Skeletal muscle cell (primary cell): Measurements from ENCODE around the gene EMB.
"Not testable (repeated sequence)": the region's sequence is repeated elsewhere in the genome, so short reads cannot be mapped to it uniquely, and the experiment has no call there.

ENCODE experiments used
- DNase-seq: peaks from one replicate; pipeline ENCODE4 v3.0.0-alpha.2; 2010; ENCODE audit warnings: low read depth
- H3K4me3 ChIP-seq: 2 replicates; pipeline ENCODE4 v1.5.1; 2011; ENCODE audit warnings: low read depth, mild to moderate bottlenecking, control low read depth, low read length, moderate library complexity

Gene EMB, protein sequence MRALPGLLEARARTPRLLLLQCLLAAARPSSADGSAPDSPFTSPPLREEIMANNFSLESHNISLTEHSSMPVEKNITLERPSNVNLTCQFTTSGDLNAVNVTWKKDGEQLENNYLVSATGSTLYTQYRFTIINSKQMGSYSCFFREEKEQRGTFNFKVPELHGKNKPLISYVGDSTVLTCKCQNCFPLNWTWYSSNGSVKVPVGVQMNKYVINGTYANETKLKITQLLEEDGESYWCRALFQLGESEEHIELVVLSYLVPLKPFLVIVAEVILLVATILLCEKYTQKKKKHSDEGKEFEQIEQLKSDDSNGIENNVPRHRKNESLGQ

DNA sequence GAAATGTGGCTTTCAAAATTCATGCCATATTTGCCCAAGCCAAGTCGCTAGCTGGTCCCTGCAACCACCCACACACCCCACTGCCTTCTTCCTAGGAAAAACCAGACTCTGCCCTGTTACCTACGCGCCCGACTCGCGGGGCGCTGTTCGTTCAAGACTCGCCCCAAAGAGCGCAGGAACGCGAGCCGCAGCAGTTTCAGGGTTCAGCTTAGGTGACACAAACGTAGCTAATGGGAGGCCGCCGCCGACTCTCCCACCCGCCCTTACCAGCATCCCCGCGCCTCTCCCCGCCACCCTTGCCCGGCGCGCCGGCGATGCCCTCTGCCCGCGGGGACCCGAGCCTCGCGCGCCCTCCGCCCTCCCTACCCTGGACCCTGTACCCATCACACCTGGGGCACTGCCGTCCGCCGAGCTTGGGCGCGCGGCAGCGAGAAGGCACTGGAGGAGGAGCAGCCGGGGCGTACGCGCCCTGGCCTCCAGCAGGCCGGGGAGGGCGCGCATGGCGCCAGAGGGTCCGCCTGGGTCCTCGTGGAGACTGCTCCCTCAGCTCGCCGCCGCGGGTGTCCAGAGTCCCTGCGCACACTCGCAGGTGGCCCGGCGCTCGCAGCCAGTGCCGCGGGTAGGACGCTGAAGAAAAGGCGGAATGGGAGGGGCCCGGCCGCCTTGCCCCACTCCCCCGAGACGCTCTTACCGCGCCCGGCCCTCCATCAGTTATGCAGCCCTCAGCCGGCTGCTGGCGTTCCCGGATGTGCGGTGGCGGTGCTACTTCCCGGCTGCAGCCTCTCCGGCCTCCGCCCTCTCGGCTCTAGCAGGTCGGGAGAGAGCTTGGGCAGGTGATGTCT lies at the start of gene EMB:
EMB (minus strand) TSS at position 638 of the 842 bp plus-strand sequence; CDS start at position 501, 137 bp downstream.
- peak within 1 kb of the TSS; percentile 55 for H3K4me3 ChIP-seq
- no peak for DNase-seq

DNA sequence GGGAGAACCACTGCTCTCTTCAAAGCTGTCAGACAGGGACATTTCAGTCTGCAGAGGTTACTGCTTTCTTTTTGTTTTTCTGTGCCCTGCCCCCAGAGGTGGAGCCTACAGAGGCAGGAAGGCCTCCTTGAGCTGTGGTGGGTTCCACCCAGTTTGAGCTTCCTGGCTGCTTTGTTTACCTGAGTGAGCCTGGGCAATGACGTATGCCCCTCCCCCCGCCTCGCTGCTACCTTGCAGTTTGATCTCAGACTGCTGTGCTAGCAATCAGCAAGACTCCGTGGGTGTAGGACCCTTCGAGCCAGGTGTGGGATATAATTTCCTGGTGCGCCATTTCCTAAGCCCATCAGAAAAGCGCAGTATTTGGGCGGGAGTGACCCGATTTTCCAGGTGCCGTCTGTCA lies 48.4 kb upstream of the EMB start:
- DNase-seq, H3K4me3 ChIP-seq: not testable (repeated sequence)

DNA sequence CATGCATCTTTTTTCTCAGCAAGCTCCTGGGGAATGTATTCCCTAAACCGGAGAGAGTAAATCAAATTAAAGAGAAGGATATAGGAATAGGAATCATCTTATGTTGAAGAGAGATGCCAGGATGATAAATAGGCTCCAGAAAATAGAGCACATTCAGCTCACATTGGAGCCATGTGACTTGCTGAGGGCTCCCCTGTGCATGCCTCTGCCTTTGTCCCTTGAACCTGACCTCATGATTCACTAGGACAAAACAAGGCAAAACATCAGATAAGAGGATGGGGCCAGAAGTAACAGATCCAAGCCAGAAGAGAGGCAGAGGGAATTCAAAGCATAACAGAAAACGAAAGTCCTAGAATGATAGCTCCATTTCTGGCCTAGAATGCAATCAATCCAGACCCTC lies 37.7 kb upstream of the EMB start:
- not testable (repeated sequence) for H3K4me3 ChIP-seq, DNase-seq

DNA sequence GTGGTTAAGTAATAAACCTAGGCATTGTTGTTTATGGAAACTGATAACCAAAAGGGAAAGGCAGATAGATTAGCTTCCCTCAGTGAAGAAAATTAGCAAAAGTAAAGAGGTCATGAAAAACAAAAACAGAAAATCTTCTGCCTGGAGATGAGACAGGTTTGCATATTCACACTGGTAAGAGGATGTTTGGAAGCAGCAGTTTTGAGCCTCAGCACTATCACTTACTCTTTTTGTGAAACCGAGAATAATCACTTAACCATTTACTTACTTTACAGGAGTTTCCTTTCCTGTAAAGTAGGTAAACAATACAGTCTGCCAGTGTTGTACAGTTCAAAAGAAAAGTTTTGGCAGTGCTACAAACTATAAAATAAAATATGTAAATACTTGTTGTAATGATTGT lies 35.5 kb upstream of the EMB start:
- no peak overlapping the region for H3K4me3 ChIP-seq
- no peak for DNase-seq

GRCh38 chr5:50465015-50465414 lies 23.9 kb upstream of the EMB start:
- not testable (repeated sequence) for H3K4me3 ChIP-seq, DNase-seq

- H3K4me3 ChIP-seq: no peak overlapping the region
- no peak for DNase-seq
These were observed 22.6 kb upstream of the EMB start for GRCh38 chr5:50463726-50464125.

DNA sequence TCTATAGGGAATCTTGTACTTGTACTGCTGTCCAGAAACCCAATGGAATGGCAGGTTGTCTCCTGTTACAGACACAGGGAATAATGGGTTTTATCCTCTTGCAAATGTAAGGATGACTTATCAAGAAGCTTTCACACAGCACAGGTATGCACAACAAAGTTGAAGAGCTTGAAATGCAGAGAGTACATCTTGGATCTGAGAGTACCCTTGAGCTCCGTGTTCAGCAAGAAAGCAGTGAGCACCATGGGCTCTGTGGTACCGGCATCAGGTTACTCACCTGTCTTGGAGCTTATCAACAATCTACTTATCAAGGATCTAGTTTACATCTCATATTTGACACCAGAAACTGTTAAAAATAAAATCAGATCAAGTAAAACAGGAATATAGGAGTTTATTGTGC lies 22.0 kb upstream of the EMB start:
- H3K4me3 ChIP-seq: no peak overlapping the region
- no peak for DNase-seq

DNA sequence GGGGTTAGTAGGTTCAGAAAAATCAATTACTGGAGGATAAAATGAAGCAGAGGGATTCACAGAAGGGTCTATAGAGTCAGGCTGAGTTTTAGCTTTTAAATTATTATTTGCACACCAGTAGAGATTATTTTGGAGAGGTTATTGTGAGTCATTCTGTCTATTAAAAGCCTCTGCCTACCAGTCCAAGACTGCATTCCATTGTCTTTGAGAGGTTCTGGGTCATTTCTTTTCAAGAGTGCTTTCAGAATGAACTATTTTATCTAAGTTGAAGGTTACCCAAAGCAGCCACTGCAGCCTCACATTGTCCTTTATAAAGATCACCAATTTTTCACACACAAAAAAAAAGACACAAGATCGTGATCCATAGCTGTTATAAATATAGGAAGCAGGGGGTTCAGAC lies 21.5 kb upstream of the EMB start:
- not testable (repeated sequence) for H3K4me3 ChIP-seq, DNase-seq

DNA sequence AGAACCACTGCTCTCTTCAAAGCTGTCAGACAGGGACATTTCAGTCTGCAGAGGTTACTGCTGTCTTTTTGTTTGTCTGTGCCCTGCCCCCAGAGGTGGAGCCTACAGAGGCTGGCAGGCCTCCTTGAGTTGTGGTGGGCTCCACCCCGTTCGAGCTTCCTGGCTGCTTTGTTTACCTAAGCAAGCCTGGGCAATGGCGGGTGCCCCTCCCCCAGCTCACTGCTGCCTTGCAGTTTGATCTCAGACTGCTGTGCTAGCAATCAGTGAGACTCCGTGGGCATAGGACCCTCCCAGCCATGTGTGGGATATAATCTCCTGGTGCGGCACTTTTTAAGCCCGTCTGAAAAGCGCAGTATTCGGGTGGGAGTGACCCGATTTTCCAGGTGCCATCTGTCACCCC lies 17.3 kb upstream of the EMB start:
- not testable (repeated sequence) for H3K4me3 ChIP-seq, DNase-seq

DNA sequence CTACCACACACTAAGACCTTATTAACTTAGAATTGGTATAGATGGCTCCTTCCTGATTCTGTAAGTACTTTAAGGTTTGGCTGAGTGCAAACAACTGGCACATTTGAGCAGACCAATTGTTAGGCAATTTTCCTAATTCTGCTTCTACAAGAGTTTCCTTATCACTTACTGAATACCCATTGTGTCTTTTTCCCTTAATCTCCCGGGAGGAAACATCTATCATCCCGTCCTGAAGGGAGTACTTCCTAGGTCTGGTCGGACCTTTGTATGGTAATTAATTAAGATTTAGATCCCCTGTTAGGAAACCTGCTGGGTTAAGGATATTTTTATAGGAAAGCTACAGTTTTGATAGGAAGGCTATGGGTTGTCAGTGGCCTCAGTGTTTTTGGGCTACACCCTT lies 8.2 kb upstream of the EMB start:
- not testable (repeated sequence) for H3K4me3 ChIP-seq, DNase-seq

- H3K4me3 ChIP-seq: no peak overlapping the region
- no peak for DNase-seq
These were observed 6.9 kb upstream of the EMB start for GRCh38 chr5:50447941-50448340.

GRCh38 chr5:50447228-50447627 lies 6.1 kb upstream of the EMB start:
- H3K4me3 ChIP-seq: no peak overlapping the region
- DNase-seq: no peak

DNA sequence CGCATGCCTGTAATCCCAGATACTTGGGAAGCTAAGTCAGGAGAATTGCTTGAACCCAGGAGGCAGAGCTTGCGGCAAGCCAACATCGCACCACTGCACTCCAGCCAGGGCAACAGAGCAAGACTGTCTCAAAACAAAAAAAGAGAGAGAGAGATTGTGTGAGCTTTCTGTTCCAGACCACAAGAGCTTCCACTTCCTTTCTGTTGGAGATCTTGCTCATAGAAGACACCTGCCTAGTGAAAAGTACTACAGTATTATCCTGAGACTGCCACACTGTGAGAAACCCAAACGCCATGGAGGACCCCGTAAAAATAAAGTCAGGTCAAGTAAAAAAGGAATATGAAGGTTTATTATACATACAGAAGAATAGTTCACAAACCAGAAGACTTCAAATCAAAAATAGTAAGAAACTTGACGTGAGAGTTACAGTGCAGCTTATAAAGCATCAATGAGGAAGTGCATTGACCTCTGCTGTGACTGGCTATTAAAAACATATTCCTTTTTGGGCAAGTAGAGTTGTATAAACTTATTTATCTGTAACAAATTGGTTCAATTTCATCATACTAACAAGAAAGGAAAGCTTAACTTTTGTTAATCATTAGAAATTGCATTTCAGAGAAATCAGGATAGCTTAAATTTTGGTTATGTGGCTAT lies 4.3 kb upstream of the EMB start:
- no peak overlapping the region for H3K4me3 ChIP-seq
- DNase-seq: no peak

GRCh38 chr5:50442559-50443539 lies 1.8 kb upstream of the EMB start:
- not testable (repeated sequence) for DNase-seq, H3K4me3 ChIP-seq

GRCh38 chr5:50441493-50441955 lies 436 bp upstream of the EMB start:
- no peak for DNase-seq
- peak overlapping the region; percentile 55 for H3K4me3 ChIP-seq

DNA sequence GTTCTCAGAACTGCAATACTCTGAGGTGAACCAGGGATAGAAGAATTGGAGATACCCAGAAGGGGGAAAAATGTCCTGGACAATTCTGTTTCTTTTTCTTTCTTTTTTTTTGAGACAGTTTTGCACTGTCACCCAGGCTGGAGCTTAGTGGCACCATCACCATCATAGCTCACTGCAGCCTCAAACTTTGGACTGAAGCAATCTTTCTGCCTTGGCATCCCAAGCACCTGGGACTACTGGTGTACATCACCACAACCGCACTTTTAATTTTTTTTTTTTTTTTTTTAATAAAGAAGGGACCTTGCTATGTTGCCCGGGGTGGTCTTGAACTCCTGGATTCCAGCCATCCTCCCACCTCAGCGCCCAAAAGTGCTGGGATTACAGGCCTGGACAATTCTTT lies 1.9 kb downstream of the EMB start:
- no peak overlapping the region for H3K4me3 ChIP-seq
- no peak for DNase-seq

DNA sequence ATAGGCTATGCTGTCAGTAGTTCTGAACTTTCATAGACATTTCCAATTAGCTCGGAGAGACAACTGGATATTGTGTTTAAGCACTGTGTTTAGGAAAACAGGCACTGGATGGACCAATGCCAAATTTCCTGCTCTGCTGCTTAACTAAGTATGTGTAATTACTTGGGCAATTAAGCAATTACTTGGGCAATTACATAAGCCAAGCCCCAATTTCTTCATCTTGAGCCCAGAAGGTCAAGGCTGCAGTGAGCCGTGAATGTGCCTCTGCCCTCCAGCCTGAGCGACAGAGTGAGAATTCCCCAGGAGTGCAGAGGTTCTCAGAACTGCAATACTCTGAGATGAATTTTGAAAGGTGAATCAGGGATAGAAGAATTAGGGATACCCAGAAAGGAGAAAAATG lies 3.0 kb downstream of the EMB start:
- H3K4me3 ChIP-seq, DNase-seq: not testable (repeated sequence)

GRCh38 chr5:50435168-50435567 lies 5.9 kb downstream of the EMB start:
- no peak overlapping the region for H3K4me3 ChIP-seq
- DNase-seq: no peak
